Measurements from ENCODE around the gene HDHD3.
"Not testable (repeated sequence)": the region's sequence is repeated elsewhere in the genome, so short reads cannot be mapped to it uniquely, and the experiment has no call there.

HDHD3 gene

DNA sequence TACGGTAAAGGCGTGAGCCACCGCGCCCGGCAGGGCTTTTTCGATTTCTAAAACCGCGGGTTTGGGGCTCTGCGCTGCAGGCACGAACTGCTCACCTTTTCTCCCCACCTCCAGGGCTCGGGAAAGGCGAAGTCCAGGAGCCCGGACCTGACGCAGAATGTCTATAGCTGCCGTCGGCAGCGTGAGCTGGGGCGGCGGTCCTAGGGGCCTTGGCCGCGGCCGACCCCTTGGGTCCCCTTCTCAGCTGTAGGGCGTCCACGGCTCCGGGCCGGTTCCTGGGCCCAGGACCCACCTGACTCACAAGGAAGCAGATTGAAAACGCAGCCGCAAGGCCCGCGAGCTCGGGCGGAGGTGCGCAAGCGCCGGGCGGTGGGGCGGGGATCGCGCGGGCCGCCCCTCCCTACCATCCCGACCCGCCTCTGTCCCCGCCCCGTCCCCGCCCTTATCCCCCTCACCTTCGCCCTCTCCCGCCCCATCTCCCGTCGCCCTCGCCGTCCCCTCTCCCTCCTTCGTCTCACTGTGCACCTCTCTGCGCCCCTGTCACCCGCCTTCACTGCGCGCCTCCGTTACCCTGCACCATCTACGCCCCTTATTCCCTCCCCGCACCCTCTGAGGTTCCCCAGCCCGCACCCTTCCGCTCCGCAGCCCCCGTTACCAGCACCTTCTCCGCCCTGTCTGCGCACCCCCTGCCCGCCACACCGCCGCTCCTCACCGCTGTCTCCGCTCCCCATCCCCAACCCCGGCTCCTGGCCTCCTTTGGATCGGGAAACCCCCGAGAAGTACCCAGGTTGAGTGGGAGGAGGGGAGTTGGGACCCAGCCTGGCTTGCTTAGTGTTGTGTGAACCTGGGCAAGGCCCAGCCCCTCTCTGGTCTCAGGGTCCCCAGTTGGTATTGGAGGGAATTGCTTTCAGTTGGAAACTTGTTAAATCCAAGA is at the start of gene HDHD3:
TSS of gene HDHD3 (minus strand) at position 353 of the 934 bp plus-strand sequence. CDS start 2,632 bp downstream, outside the sequence.
- DNase-seq (ENCODE audit: low read depth): peak; percentile 57

- no peak for DNase-seq (ENCODE audit: low read depth)
Measured at GRCh38 chr9:113425072-113425471, 48.3 kb upstream of the HDHD3 start.

DNA sequence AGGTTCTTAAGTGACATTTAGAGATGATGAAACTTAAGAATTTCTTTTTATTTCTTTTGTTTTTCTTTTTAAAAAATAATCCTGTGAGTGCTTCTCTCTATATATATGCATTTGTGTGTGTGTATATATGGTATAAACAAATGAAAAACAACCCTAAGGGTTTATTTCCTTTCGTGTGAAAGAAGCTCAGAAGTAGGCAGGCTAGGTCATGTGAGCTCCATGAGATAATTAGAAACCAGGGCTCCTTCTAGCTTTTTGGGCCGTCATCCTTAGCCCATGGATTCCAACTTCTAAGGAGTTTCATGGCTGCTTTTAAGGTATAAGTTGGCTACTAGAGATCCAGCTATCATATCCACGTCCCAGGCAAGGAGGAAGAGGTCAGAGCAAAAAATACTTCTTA is 44.9 kb upstream of the HDHD3 start:
- no peak for DNase-seq (ENCODE audit: low read depth)

DNA sequence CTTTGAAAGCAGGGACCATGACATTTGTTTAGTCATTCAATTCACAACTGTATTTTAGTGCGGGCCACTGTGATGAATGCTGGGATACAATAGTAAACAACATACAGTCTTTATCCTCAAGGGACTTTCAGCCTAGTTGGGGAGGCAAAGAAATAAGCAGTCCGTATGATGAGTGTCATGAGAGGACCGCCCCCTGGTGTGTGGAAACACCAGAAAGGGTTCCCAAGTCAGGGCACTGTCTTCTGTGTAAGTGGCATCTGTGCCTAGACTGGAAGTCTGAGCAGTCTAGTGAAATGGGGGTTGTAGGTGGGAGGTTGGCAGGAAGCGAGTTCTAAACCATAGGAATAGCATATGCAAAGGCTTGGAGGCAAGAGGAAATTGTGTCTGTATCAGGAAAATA is 40.6 kb upstream of the HDHD3 start:
- no peak for DNase-seq (ENCODE audit: low read depth)

GRCh38 chr9:113416149-113416721 is 39.4 kb upstream of the HDHD3 start:
- no peak for DNase-seq (ENCODE audit: low read depth)

DNA sequence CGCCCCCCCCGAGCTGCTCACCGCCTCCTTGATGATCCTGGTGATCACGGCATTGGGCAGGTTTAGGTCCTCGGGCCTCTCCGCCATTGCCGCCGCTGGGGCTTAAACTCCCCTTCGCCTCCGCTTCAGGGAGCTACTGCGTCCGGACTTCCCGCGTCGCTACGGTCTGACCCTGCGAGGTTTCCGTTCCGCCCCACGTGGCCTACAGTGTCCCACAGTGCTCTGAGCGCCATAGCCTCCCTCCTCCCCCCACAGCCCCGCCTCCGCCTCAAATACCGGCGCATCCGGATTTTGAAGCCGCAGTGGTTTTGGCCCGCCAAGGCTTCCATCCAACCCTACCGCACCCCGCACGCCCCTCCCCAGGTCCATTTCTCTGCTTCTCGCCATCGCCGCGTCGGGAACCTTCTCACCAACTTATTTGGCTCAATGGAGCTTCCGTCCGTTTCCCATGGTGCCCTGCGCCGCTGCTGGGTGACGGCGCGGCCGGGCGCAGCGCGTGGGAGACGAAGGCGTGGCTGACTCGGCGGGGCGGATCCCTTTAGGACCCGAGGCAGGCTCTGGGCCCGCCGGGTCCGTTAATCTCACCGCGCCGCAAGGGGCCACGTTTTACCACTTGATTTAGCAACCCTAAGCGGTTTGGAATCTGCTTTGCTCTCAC is 33.5 kb upstream of the HDHD3 start, which contains the start of the genes C9orf43 and POLE3:
TSS of gene C9orf43 (plus strand) at position 541 of the 658 bp plus-strand sequence. CDS start 2,747 bp downstream, outside the sequence.
TSS of gene POLE3 (minus strand) at position 469 of the 658 bp plus-strand sequence. CDS start at position 87, 382 bp downstream.
- DNase-seq (ENCODE audit: low read depth): peak; percentile 92

- DNase-seq (ENCODE audit: low read depth): no peak
Measured at GRCh38 chr9:113409883-113410206, 33.1 kb upstream of the HDHD3 start.

DNA sequence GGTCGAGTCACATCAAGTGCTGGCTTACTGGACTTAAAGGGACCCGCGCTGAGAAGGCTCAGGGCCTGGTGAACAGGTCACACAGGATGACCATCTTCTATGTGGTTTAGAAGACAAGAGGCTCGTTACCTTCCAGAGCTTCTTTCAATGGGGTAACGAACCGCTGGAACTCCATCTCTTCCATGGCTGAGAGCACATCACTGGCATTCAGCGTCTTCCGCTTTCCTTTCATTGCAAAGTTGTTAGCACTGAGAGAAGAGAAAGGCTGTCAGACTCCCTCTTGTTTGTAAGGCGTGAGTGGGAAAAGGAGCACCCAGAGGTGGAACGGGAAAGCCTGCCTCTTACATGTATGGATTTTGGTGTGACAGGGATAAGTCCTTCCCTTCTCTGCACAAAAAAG is 32.7 kb upstream of the HDHD3 start:
- DNase-seq (ENCODE audit: low read depth): no peak

DNA sequence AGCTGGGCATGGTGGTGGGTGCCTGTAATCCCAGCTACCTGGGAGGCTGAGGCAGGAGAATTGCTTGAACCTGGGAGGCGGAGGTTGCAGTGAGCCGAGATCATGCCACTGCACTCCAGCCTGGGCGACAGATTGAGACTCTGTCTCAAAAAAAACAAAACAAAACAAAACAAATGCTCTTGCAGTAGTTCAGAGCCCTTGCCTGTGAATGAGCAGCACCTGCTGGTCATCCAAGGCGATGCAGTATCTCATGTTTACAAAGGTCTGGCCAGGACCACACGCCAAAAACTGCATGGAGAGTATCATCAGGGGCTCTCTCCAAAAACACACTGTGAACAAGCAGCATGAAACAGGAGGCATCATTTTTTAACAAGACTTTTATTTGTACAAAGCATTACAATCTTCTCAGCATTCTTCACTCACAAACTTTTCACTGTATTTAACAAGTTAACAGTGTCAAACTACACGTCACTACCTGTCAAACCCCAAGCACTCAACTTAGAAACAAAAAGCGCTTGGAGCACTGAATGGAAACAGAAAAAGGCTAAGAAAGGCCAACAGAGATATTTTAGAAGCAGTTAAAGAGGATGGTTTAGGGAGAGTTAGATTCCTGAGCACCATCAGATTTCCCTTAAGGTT is 30.2 kb upstream of the HDHD3 start:
- DNase-seq (ENCODE audit: low read depth): peak; percentile 58

- DNase-seq (ENCODE audit: low read depth): not testable (repeated sequence)
Measured at GRCh38 chr9:113406353-113406752, 29.6 kb upstream of the HDHD3 start.

- DNase-seq (ENCODE audit: low read depth): no peak
Measured at GRCh38 chr9:113403646-113404045, 26.9 kb upstream of the HDHD3 start.

DNA sequence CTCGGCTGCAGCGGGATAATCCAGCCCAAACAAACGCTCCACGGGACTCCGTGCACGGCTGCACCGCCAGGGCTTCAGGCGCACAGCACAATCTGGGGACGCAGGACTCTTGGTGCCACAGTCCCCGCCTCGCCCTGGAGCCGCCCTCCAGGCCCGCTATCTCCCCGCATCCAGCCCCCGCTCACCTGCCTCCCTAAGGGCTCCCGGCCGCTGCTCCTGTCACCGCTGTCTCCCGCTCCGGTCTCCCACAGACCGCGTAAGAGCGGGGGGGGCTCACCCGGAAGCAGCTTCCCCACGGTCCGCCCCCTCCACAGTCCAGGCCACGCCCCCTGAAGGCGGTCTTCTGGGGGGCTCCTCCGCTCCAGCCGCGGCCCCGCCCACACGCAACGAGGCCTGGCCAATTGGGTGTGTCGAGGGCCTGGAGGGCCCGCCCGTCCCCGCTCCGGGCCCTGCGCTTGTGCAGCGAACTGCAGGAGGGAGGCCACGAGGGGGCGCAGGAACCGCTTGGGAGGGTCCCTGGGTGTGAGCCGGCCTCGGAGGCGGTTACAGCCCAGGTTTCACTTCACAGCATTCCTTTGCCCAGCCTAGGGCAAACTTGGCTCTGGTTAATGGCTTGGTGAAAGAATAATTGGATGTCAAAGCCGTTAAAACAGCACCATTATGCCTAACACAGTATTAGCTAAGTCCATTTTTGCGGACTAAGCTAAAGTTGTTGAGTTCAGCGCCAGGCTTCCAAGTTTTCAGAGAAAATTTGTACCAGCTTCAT is 24.4 kb upstream of the HDHD3 start, which contains the start of gene ALAD:
TSS of gene ALAD (minus strand) at position 258 of the 766 bp plus-strand sequence. CDS start 7,725 bp downstream, outside the sequence.
- DNase-seq (ENCODE audit: low read depth): peak; percentile 96

GRCh38 chr9:113399646-113400200 is 22.9 kb upstream of the HDHD3 start:
- no peak for DNase-seq (ENCODE audit: low read depth)

DNA sequence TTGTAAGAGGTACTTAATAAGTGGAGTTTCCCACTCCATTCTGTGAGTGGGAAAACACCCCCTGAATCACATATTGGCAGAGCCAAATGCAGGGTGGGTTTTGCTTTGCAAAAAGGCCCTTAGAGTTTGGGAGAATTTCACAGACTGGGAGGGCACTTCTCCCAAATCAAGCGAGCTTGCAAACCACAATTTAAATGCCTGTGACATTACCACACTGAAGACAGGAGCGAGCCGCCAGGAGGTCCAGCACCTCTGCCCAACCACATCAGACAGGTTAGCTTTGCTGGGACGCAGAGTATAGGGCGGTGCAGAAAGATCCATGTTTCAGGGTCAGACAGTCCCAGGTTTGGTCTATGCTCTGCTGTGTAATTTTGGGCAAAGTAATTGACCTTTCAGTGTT is 22.0 kb upstream of the HDHD3 start:
- no peak for DNase-seq (ENCODE audit: low read depth)

DNA sequence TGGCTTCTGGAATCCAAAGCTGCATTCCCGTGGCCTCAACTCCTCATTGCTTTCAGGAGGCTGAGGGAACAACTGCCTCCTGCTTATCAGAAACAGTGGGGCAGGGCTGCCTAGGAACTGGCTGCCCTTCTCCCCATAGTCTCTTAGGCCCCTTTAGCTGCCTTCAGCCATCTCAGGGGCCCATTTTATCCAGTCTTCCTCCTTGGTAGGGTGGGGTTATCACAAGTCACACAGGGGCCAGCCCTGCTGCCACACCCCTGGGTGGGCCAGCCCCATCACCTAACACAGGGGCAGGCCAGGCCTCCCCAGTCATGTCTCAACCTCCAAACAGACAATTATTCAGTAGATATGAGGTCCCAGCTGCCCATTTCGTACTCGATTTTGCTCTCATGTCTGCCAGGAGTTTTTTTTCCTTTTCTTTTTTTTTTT is 20.4 kb upstream of the HDHD3 start:
- no peak for DNase-seq (ENCODE audit: low read depth)

DNA sequence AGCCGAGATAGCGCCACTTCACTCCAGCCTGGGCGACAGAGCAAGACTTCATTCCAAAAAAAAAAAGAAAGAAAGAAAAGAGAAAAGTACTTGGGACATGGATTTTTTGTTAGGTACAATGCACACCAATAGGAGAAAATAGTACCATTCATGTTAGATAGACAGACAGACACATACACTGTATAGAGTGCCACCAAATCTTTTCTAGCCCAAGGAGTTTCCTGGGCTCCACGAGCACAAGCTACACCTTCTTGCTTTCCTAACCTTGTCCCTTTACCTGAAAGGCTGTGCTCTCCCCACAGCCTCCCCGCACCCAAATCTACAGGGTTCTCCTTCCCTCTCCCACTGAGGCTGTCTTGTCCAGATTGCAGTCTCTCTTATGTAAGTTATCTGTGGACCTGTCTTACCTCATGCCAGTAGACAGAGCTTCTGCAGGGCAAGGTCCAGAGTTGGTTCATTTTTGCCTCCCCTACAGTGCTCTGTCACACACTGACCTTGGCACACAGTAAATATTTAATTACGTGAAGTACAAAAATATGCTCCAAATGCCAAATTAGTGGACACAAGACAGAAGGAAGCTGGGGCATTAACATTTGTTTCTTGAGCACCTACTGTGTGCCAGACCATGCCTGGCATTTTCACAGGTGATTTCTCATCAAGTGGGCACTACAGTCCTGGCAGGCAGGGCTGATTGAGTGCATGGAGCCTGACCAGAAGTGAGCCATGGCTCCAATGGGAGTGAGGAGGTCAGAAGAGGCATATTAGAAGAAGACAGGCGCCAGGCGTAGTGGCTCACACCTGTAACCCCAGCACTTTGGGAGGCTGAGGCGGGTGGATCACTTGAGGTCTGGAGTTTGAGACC is 18.4 kb upstream of the HDHD3 start:
- no peak for DNase-seq (ENCODE audit: low read depth)

GRCh38 chr9:113393281-113393680 is 16.5 kb upstream of the HDHD3 start:
- no peak for DNase-seq (ENCODE audit: low read depth)

DNA sequence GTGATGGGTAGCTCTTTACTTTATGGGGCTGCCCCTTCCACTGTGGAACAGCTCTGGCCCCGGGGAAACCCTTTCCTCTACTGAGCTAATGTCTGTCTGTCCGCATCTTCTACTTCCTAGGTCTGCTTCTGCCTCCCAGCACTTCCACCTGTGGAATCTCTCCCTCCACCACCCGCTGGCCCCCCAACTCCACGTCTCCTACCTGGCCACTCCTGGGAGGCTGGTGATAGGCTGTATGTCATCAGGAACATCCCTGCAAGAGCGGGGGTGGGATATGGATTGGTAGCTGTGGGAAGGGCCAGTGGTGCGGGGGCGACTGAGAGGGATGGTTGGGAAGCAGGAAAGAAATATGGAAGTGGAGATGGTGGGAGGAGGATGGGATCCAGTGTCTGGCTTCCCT is 15.1 kb upstream of the HDHD3 start:
- DNase-seq (ENCODE audit: low read depth): no peak

DNA sequence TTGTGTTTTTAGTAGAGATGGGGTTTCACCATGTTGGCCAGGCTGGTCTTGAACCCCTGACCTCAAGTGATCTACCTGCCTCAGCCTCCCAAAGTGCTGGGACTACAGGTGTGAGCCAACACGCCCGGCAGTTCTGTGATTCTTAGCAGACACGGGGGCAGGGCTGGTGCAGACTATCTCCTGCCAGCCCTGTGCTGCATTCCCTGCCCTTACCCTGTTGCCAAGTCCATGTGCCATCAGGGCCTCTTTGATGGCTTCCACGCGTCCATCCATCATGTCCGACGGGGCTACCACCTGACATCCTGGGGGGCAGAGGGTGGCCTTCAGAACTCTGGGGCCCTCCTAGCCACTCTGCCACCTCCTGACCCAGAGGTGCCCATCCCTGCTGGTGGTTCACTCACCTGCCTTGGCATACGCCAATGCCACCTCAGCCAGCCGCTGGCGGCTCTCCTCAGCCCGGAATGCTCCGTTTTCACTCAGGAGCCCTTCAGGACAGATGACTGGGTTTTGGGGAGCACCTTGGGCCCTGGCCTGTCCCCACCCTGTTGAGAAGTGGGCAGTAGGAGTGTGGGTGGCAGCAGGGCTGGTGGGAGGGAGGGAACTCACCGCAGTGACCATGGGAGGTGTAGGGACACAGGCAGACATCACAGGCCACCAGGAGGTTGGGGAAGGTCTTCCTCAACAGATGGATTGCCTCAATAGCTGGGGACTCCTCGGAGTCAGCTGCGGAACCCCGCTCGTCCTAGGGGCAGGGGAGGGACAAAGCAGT is 13.6 kb upstream of the HDHD3 start:
- no peak for DNase-seq (ENCODE audit: low read depth)

Measured in stromal cell of bone marrow (primary cell).